ENCODE measurements around the gene LAYN. TPM values are rescaled to one million over a fixed set of nuclear protein-coding genes. Genes with fewer than 3 reads are reported as not detected.
A peak's percentile ranks its signal among the peaks of the same experiment; 100 is the strongest.

Gene LAYN
- total RNA-seq, result 10 to 100 TPM in 1 of 2 donors, 1 to 10 TPM in 1; 9.6 to 19.8 TPM
- 10 to 100 TPM; 12.3 to 18.2 (median 15.9) TPM for polyA plus RNA-seq (ENCODE audit: insufficient read length in 6 of 6)
- long read RNA-seq, donor 1, partial matches to known transcripts, result 13 of 14 reads
- long read RNA-seq, donor 1, other reads (novel, unspliced or antisense), result 0 of 14 reads
- long read RNA-seq, donor 2, partial matches to known transcripts, result 0 of 1 reads
- long read RNA-seq, donor 2, other reads (novel, unspliced or antisense), result 0 of 1 reads
- long read RNA-seq, donor 3, partial matches to known transcripts, result 8 of 11 reads
- long read RNA-seq, donor 3, other reads (novel, unspliced or antisense), result 0 of 11 reads
- long read RNA-seq, donor 4, transcript LAYN-201 (7 exons, 2,066 nt), result major isoform, 11 of 14 reads
- long read RNA-seq, donor 4, partial matches to known transcripts, result 3 of 14 reads
- long read RNA-seq, donor 4, other reads (novel, unspliced or antisense), result 0 of 14 reads
- long read RNA-seq, donor 5, partial matches to known transcripts, result 0 of 3 reads
- long read RNA-seq, donor 5, other reads (novel, unspliced or antisense), result 0 of 3 reads
- long read RNA-seq, donor 6, partial matches to known transcripts, result 0 of 8 reads
- long read RNA-seq, donor 6, other reads (novel, unspliced or antisense), result 0 of 8 reads
- long read RNA-seq, donor 7, partial matches to known transcripts, result 0 of 1 reads
- long read RNA-seq, donor 7, other reads (novel, unspliced or antisense), result 0 of 1 reads
- long read RNA-seq, donor 8, partial matches to known transcripts, result 0 of 3 reads
- long read RNA-seq, donor 8, other reads (novel, unspliced or antisense), result 0 of 3 reads
- long read RNA-seq, donor 9, result 0 reads
- long read RNA-seq, donor 10, transcript LAYN-201 (7 exons, 2,066 nt), result major isoform, 7 of 14 reads
- long read RNA-seq, donor 10, partial matches to known transcripts, result 2 of 14 reads
- long read RNA-seq, donor 10, other reads (novel, unspliced or antisense), result 2 of 14 reads
- long read RNA-seq, donor 11, partial matches to known transcripts, result 0 of 2 reads
- long read RNA-seq, donor 11, other reads (novel, unspliced or antisense), result 0 of 2 reads
- long read RNA-seq, donor 12, result 0 reads

GRCh38 chr11:111540114-111540936, at the start of gene LAYN:
LAYN (plus strand) TSS chr11:111540720; CDS start chr11:111540844, 124 bp downstream.
- Histone ChIP-seq H3K4me1 (peaks cover 14 to 35% of the 10 kb centered on the region in 2 donors), H3K4me3 (peak within 1 kb of the TSS; percentile 37 to 53), H3K27me3 (peaks cover 7 to 45% of the 10 kb centered on the region in 2 donors), H3K9me3 (no peaks in the 10 kb centered on the region), H3K27ac (peak within 1 kb of the TSS; percentile 46 to 73), H3K36me3 (peaks cover 0 to 4% of the 10 kb centered on the region in 2 donors)
- ATAC-seq (peak; percentile 78), DNase-seq (peak; percentile 56 to 83 (median 66))
- intact Hi-C loops (cut with DNase I), result no loop called here
- no peak for TF ChIP-seq CTCF (IDR thresholded peaks at IDR 0.05)

- DNase-seq, result no peak
- no peak for ATAC-seq
- H3K4me3 ChIP-seq, result no peak overlapping the region
- no peaks in the 10 kb centered on the region for H3K4me1 ChIP-seq
- no peaks in the 10 kb centered on the region for H3K9me3 ChIP-seq
- no peak overlapping the region for H3K27ac ChIP-seq
- H3K27me3 ChIP-seq, result no peaks in the 10 kb centered on the region
- no peak for TF ChIP-seq CTCF (IDR thresholded peaks at IDR 0.05)
- no peaks in the 10 kb centered on the region for H3K36me3 ChIP-seq
- intact Hi-C loops (cut with DNase I), result no loop called here
Observed at GRCh38 chr11:111494040-111494439, 46.5 kb upstream of the LAYN start.

- Histone ChIP-seq H3K27ac (no peak overlapping the region), H3K4me3 (no peak overlapping the region), H3K9me3 (no peaks in the 10 kb centered on the region), H3K27me3 (no peaks in the 10 kb centered on the region), H3K4me1 (no peaks in the 10 kb centered on the region), H3K36me3 (no peaks in the 10 kb centered on the region)
- ATAC-seq (no peak), DNase-seq (no peak)
- intact Hi-C loops (cut with DNase I), result no loop called here
- no peak for TF ChIP-seq CTCF (IDR thresholded peaks at IDR 0.05)
Observed at GRCh38 chr11:111499483-111499882, 41.0 kb upstream of the LAYN start.

- Histone ChIP-seq H3K27me3 (no peaks in the 10 kb centered on the region), H3K27ac (no peak overlapping the region), H3K4me3 (no peak overlapping the region), H3K4me1 (no peaks in the 10 kb centered on the region), H3K36me3 (no peaks in the 10 kb centered on the region), H3K9me3 (no peaks in the 10 kb centered on the region)
- DNase-seq, result no peak
- TF ChIP-seq CTCF (IDR thresholded peaks at IDR 0.05), result no peak
- intact Hi-C loops (cut with DNase I), result no loop called here
- no peak for ATAC-seq
Observed at GRCh38 chr11:111500481-111500880, 40.0 kb upstream of the LAYN start.
